Activated naive CD8-positive, alpha-beta T cell treated with anti-CD3 and anti-CD28 coated beads, Interleukin-2, amount 10 ng/mL, durations not matched to agents 7 days and 5 days (primary cell): ENCODE results near the gene FAM3C. TPM values are rescaled to one million over a fixed set of nuclear protein-coding genes. Genes with fewer than 3 reads are reported as not detected.

Experiments
- ATAC-seq: fragments of 150-1000 bp; cut with Tn5 transposase; one replicate; pipeline ENCODE4 v1.10.0; 2021; ENCODE audit warnings: low read depth, moderate library complexity
- POLR2A ChIA-PET: fragments of 350-600 bp; sonication (Branson Sonifier 250); formaldehyde crosslinking; loops from one replicate; lab custom pipeline; 2021; ENCODE audit warnings: antibody characterized with exemption; lab: Charles Lee
- DNase-seq: peaks from one replicate; pipeline ENCODE4 v3.0.0; 2021
- H3K27ac Mint-ChIP-seq: one replicate; pipeline ENCODE4 v1.8.0; 2022; ENCODE audit warnings: mild to moderate bottlenecking, mixed read lengths
- H3K27me3 Mint-ChIP-seq: one replicate; pipeline ENCODE4 v1.8.0; 2022; ENCODE audit warnings: mild to moderate bottlenecking, moderate library complexity, mixed read lengths
- H3K36me3 Mint-ChIP-seq: one replicate; pipeline ENCODE4 v1.8.0; 2021; ENCODE audit warnings: mild to moderate bottlenecking, mixed read lengths
- H3K4me1 Mint-ChIP-seq: one replicate; pipeline ENCODE4 v1.8.0; 2021; ENCODE audit warnings: mixed read lengths
- H3K4me3 Mint-ChIP-seq: one replicate; pipeline ENCODE4 v1.8.0; 2022; ENCODE audit warnings: mild to moderate bottlenecking, moderate library complexity, mixed read lengths
- H3K9me3 Mint-ChIP-seq: one replicate; pipeline ENCODE4 v1.8.0; 2021; ENCODE audit warnings: mixed read lengths
- total RNA-seq, 2 experiments: library from RNA; stranded (reverse); gene quantifications; one replicate each; pipeline ENCODE4 v1.2.3, GENCODE V29; 2021

The FAM3C gene
- total RNA-seq, 2 experiments from 2014 or later = 21.4 to 21.8 TPM

DNA sequence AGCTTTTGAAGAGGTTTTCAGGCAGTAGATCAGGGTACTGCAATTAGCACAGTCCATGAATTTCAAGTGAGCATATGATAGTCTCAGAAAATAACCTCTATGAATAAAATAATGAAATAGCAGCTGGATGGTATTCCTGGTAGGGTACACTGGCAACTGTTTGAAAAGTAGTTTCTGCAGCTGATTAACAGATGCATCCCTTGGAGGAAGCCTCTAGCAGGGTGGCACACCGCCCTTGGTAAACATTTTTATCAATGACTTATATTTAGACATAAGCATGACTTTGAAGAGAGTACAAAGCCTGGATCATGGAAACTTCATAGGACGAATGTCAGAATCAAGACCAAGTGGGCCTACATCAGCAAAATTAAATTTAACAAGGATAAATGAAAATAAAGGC, 40.5 kb downstream of the FAM3C start:
- POLR2A ChIA-PET = no interaction called here
- peaks cover 9% of the 10 kb centered on the region for H3K36me3 Mint-ChIP-seq
- DNase-seq (no peak), ATAC-seq (no peak)
- H3K4me1 Mint-ChIP-seq = peaks cover 1% of the 10 kb centered on the region
- H3K9me3 Mint-ChIP-seq = no peaks in the 10 kb centered on the region
- no peaks in the 10 kb centered on the region for H3K27me3 Mint-ChIP-seq
- H3K4me3 Mint-ChIP-seq = no peak overlapping the region
- H3K27ac Mint-ChIP-seq = no peak overlapping the region

DNA sequence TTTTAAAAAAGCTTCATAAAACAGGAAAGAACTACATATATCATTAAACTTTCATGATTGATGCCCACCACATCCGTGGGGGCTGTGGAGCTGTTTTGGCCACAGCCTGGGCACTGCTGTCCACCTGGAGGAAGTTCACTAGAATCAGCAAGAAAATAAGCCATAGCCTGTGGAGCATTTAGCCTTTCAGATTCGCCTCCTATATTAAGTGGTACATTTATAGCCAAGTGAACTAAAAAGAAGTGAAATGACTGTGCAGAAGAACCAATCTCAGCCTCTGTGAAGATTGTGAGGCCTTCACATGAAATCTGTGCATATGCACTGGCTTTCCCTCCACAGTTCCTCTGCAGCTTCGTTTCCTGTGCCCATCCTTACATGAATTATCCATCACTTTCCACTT, 43.8 kb downstream of the FAM3C start:
- Mint-ChIP-seq H3K27ac (no peak overlapping the region), H3K9me3 (no peaks in the 10 kb centered on the region), H3K27me3 (no peaks in the 10 kb centered on the region), H3K36me3 (peaks cover 6% of the 10 kb centered on the region), H3K4me1 (no peaks in the 10 kb centered on the region), H3K4me3 (no peak overlapping the region)
- POLR2A ChIA-PET = no interaction called here
- ATAC-seq (no peak), DNase-seq (no peak)

DNA sequence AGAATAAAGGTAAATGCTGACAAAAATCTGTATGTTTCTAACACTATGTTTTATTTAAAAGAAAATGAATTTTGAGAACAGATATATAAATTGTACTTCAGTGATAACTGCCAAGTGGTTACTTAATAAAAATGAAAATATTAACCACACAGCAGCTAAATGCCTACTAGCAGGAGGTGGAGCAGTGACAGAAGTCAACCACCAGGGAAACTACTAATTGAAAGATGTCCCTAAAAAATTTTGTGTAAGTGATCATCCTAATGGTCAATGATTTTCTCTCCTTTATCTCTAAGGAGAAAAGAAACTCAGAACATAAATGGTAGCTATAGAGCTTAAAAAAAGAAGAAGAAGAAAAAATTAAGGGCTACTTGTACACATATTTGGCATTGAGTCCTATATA, 44.4 kb downstream of the FAM3C start:
- POLR2A ChIA-PET = no interaction called here
- Mint-ChIP-seq H3K4me1 (no peaks in the 10 kb centered on the region), H3K9me3 (no peaks in the 10 kb centered on the region), H3K27me3 (no peaks in the 10 kb centered on the region), H3K36me3 (peaks cover 12% of the 10 kb centered on the region), H3K4me3 (no peak overlapping the region), H3K27ac (no peak overlapping the region)
- ATAC-seq (no peak), DNase-seq (no peak)

DNA sequence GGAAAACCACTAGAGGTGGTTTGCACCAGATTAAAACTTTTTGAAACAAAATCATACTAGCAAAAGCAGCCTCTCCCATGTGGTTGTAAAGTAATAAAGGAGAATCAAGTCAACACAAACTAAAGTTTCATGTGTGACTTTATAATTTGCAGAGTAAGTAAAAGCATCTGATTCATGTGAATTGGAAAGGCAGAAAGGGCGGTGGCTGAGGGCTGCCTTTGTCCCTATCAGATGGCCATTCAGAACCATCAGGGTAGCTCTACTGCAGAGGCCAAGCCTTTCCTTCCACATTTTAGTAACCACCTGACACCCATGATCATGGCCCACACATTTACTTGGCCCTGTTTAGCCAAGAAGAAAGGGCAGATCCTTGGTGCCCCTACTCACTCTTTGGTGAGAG, 51.6 kb downstream of the FAM3C start:
- Mint-ChIP-seq H3K9me3 (no peaks in the 10 kb centered on the region), H3K27ac (no peak overlapping the region), H3K27me3 (no peaks in the 10 kb centered on the region), H3K4me1 (no peaks in the 10 kb centered on the region), H3K4me3 (no peak overlapping the region), H3K36me3 (peaks cover 7% of the 10 kb centered on the region)
- ATAC-seq (no peak), DNase-seq (no peak)
- POLR2A ChIA-PET = no interaction called here

DNA sequence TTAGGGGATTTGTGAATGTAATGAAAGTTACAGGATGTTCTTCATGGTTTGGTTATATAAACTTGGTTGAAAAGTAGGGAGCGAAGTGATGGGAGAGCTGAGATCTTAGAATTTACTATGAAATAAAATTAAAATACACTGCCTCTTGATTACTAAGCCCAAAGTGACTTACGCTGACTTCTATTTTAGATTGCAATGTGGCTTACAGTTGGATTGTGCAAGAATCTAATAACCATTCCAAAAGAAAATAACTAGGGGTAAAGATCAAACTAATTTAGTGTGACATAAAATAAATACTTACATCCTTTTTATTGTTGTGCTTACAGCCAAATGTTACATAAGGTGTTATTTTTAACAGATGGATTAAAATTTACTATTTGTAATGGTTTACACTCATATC, 52.0 kb downstream of the FAM3C start:
- H3K36me3 Mint-ChIP-seq = peaks cover 7% of the 10 kb centered on the region
- POLR2A ChIA-PET = no interaction called here
- H3K27me3 Mint-ChIP-seq = no peaks in the 10 kb centered on the region
- H3K9me3 Mint-ChIP-seq = no peaks in the 10 kb centered on the region
- H3K27ac Mint-ChIP-seq = no peak overlapping the region
- ATAC-seq (no peak), DNase-seq (no peak)
- no peak overlapping the region for H3K4me3 Mint-ChIP-seq
- H3K4me1 Mint-ChIP-seq = no peaks in the 10 kb centered on the region

DNA sequence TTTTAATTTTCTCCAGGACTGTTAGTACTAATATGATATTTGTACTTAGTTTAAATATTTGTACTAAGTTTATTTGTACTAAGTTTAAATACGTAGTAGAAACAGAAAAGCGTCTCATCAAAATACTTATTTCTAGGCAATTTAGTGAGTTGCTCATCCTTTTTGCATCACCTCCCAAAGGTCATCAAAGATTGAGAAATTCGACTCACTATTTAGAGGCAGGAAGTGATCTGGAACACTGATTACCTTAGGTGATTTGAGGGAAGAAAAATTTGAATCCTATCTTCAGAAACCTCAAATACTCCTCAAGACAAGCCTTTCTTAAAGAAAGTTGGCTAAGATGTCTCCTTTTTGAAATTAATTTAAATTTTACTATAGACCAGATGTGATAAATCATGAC, 52.8 kb downstream of the FAM3C start:
- Mint-ChIP-seq H3K36me3 (peaks cover 7% of the 10 kb centered on the region), H3K9me3 (no peaks in the 10 kb centered on the region), H3K27ac (no peak overlapping the region), H3K27me3 (no peaks in the 10 kb centered on the region), H3K4me1 (no peaks in the 10 kb centered on the region), H3K4me3 (no peak overlapping the region)
- ATAC-seq = no peak
- POLR2A ChIA-PET = no interaction called here
- DNase-seq = no peak

DNA sequence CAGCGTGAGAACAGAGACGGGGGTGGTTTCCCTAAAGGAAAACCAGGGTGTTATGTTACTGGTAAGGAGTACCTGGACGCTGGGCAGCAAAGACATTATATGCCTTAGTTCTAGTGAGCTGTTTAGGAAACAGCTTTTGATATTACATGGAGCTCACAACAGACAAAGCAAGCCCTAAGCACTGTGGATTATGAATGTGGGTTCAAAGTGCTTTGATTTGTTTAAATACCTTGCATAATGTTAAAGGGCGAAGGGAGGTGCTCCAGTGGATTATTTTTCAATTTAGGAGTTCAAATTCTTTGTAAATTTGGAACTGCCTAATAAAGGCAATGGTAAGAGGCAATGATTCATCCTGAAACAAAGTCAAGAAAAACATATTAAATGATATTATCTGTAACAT, 53.5 kb downstream of the FAM3C start:
- Mint-ChIP-seq H3K27me3 (no peaks in the 10 kb centered on the region), H3K27ac (no peak overlapping the region), H3K4me3 (no peak overlapping the region), H3K9me3 (no peaks in the 10 kb centered on the region), H3K4me1 (no peaks in the 10 kb centered on the region), H3K36me3 (peaks cover 7% of the 10 kb centered on the region)
- DNase-seq (no peak), ATAC-seq (no peak)
- POLR2A ChIA-PET = no interaction called here

DNA sequence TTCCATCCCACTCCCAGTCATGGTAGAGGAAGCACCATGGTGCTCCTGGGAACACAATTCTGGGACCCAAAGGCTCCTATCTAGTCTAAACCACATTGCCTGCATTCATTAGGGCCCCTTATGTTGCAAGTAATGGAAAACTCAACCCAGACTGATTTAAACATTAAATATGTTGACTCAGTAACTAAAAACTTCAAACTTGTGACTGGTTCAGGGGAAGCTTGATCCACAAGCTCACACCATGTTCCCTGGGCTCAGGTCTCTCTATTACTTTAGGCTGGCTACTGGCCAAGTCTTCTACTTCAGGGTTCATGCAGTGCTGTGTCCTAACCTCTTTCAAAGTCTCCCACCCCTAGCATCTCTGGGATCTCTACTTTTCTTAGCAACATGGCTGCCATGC, 54.2 kb downstream of the FAM3C start:
- POLR2A ChIA-PET = no interaction called here
- ATAC-seq (no peak), DNase-seq (no peak)
- no peak overlapping the region for H3K4me3 Mint-ChIP-seq
- no peaks in the 10 kb centered on the region for H3K4me1 Mint-ChIP-seq
- peaks cover 1% of the 10 kb centered on the region for H3K36me3 Mint-ChIP-seq
- H3K27ac Mint-ChIP-seq = no peak overlapping the region
- no peaks in the 10 kb centered on the region for H3K27me3 Mint-ChIP-seq
- no peaks in the 10 kb centered on the region for H3K9me3 Mint-ChIP-seq

DNA sequence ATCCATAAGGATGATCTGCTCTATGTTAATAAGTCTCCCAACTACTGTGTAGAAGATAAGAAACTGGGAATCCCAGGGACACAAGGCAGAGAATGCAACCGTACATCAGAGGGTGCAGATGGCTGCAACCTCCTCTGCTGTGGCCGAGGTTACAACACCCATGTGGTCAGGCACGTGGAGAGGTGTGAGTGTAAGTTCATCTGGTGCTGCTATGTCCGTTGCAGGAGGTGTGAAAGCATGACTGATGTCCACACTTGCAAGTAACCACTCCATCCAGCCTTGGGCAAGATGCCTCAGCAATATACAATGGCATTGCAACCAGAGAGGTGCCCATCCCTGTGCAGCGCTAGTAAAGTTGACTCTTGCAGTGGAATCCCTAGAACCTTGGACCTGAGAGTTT, 57.0 kb downstream of the FAM3C start:
- POLR2A ChIA-PET = no interaction called here
- H3K9me3 Mint-ChIP-seq = no peaks in the 10 kb centered on the region
- no peaks in the 10 kb centered on the region for H3K4me1 Mint-ChIP-seq
- H3K4me3 Mint-ChIP-seq = no peak overlapping the region
- H3K27ac Mint-ChIP-seq = no peak overlapping the region
- H3K36me3 Mint-ChIP-seq = no peaks in the 10 kb centered on the region
- peaks cover 17% of the 10 kb centered on the region for H3K27me3 Mint-ChIP-seq
- DNase-seq (no peak), ATAC-seq (no peak)

DNA sequence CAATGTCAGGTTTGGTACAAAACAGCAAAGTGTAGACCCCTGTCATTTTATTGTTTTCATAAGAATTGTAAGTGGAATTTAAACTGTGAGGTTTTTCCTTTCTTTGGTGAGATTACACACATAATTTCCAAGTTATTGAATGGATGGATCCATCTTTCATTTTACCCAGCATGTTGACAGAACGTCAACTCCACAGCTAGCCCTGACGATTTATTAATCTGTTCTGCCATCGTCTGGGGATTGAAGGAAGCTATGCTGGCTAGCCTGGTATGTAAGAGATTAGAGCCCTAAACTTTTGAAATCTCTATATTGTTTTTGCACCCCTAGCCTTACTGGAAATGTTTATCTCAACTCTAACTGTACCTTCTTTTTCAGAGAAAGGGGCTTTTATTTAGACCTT, 58.7 kb downstream of the FAM3C start:
- Mint-ChIP-seq H3K36me3 (no peaks in the 10 kb centered on the region), H3K27ac (no peak overlapping the region), H3K27me3 (peaks cover 21% of the 10 kb centered on the region), H3K4me1 (no peaks in the 10 kb centered on the region), H3K9me3 (no peaks in the 10 kb centered on the region), H3K4me3 (no peak overlapping the region)
- DNase-seq = no peak
- ATAC-seq = no peak
- POLR2A ChIA-PET = no interaction called here

DNA sequence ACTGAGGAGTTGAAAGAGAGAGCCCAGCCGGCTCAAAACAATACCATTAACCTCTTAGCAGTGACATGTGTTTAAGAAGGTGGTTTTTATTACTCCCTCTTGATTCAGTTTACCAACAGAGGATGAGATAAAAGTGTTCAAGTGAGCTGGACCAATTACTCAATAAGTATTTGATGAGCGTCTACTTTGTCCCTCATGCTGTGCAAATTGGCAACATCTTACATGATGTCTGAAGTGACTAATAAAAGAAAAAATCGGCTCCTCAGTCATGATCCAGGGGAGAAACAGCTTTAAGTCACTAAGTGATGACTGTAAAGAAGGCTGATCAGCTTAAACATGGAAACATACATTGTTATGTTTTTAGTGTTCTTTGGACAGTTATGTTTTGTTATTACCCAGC, 59.5 kb downstream of the FAM3C start:
- ATAC-seq (no peak), DNase-seq (no peak)
- Mint-ChIP-seq H3K27ac (no peak overlapping the region), H3K27me3 (peaks cover 28% of the 10 kb centered on the region), H3K36me3 (no peaks in the 10 kb centered on the region), H3K4me1 (no peaks in the 10 kb centered on the region), H3K4me3 (no peak overlapping the region), H3K9me3 (no peaks in the 10 kb centered on the region)
- POLR2A ChIA-PET = no interaction called here

DNA sequence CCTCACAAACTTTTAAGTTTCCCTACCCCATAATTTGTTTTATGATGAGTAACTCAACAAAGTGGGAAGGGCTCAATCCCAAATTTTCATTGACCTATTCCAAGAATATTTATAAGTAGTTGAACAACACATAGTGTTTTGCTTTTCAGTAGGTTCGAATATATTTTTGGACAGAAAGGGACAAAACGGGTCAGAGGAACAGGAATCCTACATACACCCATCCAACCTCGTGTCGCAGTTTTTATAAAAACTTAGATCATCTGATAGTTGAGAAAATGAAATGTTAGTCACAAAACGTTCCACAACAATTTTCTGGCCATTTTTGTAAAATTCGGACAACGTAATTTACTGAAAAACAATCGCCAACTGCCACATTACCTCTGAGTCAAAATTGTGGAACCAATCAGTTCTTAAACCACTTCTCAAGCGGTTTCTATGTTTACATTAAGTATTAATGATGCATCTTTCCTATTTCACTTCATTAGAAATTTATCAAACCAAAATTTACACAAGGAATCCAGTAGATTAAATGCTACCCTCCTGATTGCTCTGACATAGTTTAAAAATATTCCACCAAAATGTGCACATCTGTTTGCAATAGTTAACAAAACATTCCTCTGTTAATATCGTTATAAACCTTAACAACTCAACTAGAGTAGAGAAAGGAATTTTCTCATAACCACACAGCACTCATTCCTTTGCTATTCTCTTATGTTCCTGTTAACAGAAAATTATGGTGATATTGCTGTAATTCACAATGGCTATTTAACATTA, 61.0 kb downstream of the FAM3C start:
- Mint-ChIP-seq H3K4me3 (no peak overlapping the region), H3K27ac (no peak overlapping the region), H3K36me3 (no peaks in the 10 kb centered on the region), H3K4me1 (peaks cover 5% of the 10 kb centered on the region), H3K27me3 (peaks cover 43% of the 10 kb centered on the region), H3K9me3 (no peaks in the 10 kb centered on the region)
- POLR2A ChIA-PET = no interaction called here
- DNase-seq (no peak), ATAC-seq (no peak)

DNA sequence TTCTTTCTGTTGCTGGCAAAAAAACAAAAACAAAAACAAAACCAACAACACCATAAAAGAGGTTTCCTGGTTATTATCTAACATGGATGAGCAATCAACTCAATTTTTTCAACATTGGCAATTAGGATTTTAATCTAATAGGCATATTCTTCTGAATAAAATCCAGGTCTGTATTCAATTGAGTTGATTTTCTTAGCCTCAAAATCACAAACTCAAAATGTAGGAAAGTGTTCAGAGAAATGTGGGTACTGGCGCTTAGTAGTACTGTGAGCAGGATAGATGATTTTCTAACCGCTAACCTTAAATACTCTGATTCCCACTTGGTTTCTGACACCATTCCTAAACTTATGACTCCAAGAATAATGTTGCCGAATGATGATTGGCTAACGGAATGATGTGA, 61.7 kb downstream of the FAM3C start:
- Mint-ChIP-seq H3K27me3 (peaks cover 49% of the 10 kb centered on the region), H3K36me3 (no peaks in the 10 kb centered on the region)
- ATAC-seq = no peak

DNA sequence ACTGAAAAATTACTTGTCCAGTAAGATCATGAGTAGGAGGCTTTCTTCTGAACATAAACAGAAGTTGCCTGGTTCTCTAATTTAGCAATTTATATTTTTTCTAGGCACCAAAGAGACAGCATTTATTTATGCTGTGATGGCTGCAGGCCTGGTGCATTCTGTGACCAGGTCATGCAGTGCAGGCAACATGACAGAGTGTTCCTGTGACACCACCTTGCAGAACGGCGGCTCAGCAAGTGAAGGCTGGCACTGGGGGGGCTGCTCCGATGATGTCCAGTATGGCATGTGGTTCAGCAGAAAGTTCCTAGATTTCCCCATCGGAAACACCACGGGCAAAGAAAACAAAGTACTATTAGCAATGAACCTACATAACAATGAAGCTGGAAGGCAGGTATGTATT, 64.5 kb downstream of the FAM3C start:
- Mint-ChIP-seq H3K4me1 (peaks cover 10% of the 10 kb centered on the region), H3K36me3 (no peaks in the 10 kb centered on the region), H3K27ac (no peak overlapping the region), H3K9me3 (no peaks in the 10 kb centered on the region), H3K27me3 (peaks cover 68% of the 10 kb centered on the region), H3K4me3 (no peak overlapping the region)
- POLR2A ChIA-PET = interaction anchor here (0.6 kb wide), 1 partner anchor 1198 kb away, joined by 3 read pairs; no protein-coding TSS in a partner anchor
- DNase-seq = no peak
- no peak for ATAC-seq

More for the DNA sequence above, 61.7 kb downstream of the FAM3C start:
- no peak for DNase-seq
- POLR2A ChIA-PET = no interaction called here
- Mint-ChIP-seq H3K27ac (no peak overlapping the region), H3K4me1 (peaks cover 5% of the 10 kb centered on the region), H3K9me3 (no peaks in the 10 kb centered on the region), H3K4me3 (no peak overlapping the region)
